SK-N-MC (cell line): Measurements from ENCODE around the gene GLUL.

Source experiments
- EZH2 ChIP-seq: fragments of 200-600 bp; sonication (generic); IDR thresholded peaks from one replicate; pipeline ENCODE4 v1.6.1; 2017; ENCODE audit warnings: antibody characterized with exemption
- POLR2AphosphoS5 ChIP-seq: IDR thresholded peaks from 2 replicates; pipeline ENCODE4 v1.6.1; 2012; ENCODE audit warnings: mild to moderate bottlenecking, low read depth, low read length, borderline replicate concordance

DNA sequence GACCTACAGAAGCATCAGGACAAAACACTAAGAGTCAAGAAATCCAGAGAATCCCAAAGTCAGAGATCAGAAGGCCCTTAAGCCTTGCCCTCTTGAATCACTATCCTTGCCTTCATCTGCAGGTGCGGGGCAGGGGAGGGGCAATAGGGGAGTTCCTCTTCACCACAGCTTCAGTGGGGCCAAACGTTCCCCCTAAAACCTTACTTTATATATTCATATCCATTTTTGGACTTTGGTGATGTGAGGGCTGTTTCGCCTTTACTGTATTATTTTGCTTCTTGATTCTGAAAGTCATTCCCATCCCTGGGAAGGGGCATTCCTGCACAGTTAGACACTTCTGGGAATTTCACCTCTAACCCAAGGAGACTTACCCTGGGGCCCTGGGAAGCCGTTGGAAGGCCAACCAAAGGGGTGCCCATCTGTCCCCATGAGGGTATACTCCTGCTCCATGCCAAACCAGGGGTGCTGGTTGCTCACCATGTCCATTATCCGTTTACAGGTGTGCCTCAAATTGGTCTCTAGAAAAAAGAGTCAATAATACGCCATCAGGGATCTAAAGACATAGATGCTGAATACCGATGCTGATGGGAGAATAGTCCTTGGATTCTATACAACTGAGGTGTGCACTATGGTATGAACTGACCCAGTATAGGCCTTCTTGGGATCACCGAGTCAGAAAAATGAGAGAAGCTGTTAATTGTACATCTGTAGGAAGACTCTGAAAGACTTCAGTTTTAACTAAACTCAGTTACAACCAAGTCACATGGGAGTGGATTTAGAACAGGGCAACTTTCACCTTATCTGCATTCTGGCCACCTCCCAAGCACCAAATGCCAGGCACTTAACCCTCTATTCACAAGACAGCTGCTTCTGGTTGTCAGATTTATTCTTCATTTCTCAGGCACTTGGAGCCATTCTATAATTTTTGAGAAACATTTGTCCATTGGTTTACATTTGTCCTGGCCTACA lies 5.4 kb downstream of the GLUL start:
- TF ChIP-seq POLR2AphosphoS5 (no peak), EZH2 (no peak)
